GOT3 (cell line): ENCODE measurements around the gene RBBP8NL.
"Not testable (repeated sequence)": the region's sequence is repeated elsewhere in the genome, so short reads cannot be mapped to it uniquely, and the experiment has no call there.

ENCODE experiments used
- DNase-seq: peaks from one replicate; lab custom pipeline; 2025; ENCODE audit warnings: mixed read lengths; lab: John Stamatoyannopoulos, UW

Gene RBBP8NL

DNA sequence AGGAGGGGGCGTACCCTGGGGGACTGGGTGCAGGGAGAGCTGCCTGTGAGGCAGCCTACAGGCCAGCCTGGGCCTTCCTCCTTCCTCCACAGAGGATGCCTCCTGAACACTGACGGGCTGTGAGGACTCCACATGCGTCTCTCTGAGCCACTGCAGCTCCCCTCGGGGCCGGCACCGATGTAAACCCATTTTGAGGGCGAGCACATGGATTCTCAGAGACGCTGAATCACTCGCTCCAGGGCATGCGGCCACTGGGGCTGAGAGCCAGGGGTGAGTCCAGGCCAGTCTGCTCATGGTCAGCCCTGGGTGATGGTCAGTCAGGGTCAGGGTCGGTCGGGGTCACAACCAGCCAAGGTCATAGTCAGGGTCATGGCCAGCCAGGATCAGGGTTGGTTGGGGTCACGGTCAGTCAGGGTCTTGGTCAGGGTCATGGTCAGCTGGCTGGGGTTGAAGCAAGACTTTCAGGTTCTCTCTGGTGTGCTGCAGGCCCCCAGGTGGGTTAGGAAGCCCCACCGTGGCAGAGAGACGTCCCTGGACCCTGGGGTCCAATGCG is 14.7 kb upstream of the RBBP8NL start:
- DNase-seq: no peak

GRCh38 chr20:62439218-62439617 is 11.9 kb upstream of the RBBP8NL start:
- no peak for DNase-seq

GRCh38 chr20:62437927-62438326 is 10.6 kb upstream of the RBBP8NL start:
- DNase-seq: no peak

DNA sequence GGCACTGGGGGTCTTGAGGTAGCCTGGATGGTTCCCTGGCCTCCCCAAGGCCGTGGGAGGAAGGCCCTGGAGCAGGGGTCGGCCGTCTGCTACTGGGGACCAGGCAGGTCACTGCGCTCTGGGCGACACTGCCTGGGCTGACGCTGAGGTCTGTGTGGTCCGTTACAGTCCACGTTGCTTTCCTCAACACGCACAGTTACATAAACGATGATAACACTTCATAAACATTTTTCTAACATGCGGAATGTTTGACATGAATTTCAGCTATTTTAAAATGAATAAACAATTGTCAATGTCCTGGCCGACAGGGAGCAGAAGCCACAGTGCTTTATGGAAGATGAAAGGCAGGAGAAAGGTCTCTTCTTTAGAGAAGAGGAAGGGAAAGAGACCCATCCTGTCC is 10.2 kb upstream of the RBBP8NL start:
- no peak for DNase-seq

- no peak for DNase-seq
Observed at GRCh38 chr20:62436692-62437091, 9.4 kb upstream of the RBBP8NL start.

DNA sequence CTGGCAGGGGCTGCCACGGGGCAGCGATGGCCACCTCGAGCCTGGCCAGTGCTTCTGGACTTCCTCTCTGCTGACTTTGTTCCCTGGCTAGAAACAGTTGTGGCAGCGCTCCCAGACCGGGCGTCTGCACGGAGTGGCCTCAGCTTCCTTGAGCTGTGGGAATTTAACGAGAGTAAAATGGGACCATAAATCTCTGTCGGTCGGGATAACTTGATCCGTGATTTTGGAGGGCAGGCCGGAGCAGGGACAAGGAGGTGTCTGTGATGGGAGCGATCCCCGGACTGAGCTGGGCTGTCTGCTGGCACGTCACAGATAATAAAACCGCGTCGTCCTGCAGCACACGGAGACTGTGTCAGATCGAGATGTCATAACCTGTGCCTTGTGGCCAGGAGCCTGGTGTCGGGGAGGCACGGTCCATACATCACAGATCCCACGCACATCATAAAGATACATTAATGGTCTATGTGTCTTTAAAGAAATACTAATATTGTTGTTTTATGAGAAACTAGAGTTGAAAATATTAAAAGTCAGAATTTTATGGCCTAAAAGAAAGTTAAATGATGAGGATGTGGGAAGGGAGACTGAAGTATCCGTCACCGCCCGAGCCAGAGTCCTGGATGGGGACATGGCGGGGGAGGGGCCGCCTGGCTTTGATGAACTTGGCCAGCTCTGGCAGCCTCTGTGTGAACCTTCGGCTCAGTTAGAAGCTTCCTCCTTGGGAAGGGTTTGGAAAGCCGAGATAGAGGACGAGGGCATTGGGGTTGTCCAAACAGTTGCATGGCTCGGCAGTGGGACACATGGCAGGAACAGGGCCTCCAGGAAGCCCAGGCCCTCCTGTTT is 6.5 kb upstream of the RBBP8NL start:
- DNase-seq: no peak

DNA sequence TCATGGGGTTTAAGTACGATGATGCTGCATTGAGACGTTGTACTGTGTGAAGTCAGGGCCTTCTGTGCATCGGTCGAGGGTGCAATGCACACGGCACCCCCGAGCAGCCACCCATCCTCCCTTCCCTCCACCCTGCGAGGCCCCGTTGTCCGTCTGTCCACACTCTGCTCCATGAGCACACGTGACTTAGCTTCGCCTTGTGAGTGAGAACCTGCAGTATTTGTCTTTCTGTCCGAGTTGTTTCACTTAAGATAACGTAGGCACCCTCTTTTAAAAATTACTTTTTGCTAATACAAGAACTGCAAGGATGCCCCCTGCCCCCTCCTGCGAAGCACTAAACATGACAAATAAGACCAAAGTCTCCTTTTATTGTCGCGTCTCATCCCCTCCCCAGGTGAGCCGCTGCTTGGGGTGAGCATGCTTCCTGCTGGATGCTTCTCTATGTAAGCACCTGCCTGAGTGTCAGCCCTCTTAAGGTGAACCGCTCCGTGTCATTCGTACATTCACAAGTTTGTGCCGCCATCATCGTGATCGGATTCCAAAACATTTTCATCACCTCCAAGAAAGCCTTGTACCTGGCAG is 3.6 kb upstream of the RBBP8NL start:
- DNase-seq: no peak

DNA sequence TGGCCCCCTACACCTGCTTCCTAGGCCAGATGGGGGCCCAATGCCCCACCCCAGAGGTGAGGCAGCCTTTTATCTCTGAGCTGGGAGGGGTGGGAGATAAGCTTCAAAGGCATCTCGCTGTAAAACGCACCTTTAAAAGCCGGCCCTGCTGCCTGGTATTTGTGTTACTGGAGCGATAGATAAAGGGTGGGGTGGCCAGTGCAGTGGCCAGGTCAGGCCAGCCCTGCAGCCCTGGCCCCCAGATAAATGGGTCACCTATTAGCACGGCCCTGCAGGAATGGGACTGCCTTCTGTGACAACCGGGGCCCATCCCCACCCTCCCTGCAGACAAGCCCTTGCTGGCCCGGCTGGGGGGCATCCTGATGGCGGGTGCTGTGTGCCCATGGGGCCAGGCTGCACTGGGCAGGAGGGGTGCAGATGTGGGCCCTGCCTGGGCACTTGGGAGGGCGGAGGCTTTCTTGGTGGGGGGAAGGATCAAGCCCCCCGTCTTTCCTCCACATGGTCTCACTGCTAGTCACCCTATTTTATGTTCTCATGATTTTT is 3.0 kb upstream of the RBBP8NL start:
- DNase-seq: no peak

DNA sequence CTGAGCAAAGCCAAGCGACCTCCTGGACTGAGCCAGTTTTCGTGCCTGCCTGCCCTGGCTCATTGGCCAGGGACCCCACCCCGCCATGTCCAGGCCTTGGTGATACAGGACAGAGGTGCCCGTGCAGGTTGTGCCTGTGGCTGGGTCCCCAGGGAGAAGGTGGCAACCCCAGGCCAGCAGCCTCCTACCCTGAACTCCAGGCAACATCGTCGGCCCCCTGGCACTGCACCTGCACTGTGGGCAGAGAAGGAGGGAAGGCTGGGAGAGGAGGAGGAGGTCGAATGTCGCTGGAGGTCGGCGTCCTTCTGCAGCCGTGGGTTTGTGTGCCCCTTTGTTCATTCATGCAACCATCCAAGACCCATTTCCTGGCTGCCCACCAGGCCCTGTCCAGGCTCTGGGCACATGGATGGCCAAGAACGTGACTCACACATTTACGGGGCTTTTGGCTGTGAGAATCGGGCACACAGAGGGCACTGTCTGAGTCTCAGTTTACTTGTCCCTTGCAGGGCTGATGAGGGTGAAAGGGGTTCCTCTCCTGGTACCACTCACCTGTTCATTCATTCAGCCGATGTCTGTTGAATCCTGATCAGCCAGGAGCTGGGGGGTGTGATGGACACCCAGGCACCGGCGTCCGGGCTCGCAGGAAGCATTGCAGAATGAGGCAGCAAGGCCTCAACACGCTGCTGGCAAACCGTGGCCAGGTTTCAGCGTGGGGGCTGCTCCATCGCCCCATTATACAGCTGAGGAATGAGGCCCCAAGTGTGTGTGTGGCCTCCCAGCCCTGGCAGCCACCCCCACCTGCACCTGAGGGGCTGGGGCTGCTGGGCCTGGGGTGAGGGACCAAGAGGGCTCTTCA is 2.3 kb upstream of the RBBP8NL start:
- no peak for DNase-seq

GRCh38 chr20:62428396-62429295 is 1.3 kb upstream of the RBBP8NL start:
- no peak for DNase-seq

DNA sequence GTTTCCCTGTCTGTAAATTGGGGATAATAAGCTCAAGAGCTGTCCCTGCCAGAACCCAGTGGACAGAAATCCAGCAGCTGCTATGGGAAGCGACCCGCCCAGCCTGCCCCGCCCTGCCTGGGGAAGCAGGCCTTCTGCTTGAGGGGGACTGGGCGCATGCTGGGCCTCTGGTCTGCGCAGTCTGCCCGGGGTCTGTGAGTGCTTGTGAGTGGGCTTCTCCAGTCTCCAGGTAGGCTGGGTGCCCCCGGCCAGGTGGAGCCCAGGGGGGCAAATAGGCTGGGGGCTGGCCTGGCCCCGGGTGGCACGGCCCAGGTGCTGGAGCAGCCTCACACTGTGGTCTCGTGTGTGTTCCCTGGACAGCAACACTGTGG is 648 bp upstream of the RBBP8NL start:
- no peak for DNase-seq

DNA sequence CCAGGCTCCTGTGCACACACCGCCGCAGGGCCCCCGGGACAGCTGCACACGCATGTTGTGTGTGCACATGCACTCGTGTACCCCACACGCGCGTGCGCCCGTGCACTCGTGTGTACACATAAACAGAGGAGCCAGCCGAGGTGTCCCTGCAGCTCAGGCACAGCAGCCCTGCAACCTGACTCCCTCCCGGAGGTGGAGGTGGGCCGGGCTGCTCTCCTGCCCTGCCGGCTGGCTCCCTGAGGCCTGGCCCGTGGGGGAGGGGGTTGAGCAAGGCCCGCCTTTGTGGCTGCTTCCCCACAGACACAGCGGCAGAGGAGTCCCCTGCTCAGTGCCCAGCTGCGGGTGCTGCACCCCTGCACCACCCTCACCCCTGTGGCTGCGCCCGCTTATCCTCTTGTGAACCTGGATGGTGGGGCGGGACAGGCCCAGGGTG is 624 bp downstream of the RBBP8NL start:
- no peak for DNase-seq

- DNase-seq: not testable (repeated sequence)
Observed at GRCh38 chr20:62426059-62426348, 1.3 kb downstream of the RBBP8NL start.

DNA sequence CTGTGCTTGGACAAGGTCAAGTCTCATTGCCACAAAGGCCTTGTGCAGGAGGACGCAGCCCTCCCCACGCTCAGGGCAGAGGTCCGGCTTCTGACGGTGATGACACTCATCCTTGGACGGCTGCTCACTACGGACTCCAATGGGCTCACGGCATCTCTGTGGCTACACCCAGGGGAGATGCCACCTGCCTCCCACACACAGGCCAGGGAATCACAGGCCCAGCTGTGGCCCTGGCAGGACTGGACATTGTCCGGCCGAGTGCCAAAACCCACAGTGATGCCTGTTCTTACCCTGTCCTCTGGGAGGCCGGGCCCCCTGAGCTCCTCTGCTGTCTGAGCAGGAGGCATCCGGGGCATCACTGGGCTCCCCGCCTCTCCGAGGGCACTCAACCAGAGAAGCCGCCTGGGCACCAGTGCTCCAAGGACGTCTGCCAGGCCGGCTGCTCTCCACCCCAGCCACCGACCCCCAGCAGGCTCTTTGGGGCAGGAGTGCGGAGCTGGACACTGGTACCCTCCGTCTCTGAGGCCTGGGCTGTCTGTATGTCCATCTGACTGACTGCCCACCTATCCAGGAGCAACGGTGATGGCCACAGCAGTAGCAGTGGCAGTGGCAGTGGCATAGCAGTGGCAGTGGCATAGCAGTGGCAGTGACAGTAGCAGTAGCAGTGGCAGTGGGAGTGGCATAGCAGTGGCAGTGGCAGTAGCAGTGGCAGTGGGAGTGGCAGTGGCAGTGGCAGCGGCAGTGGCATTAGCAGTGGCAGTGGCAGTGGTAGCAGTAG is 1.9 kb downstream of the RBBP8NL start:
- DNase-seq: no peak

DNA sequence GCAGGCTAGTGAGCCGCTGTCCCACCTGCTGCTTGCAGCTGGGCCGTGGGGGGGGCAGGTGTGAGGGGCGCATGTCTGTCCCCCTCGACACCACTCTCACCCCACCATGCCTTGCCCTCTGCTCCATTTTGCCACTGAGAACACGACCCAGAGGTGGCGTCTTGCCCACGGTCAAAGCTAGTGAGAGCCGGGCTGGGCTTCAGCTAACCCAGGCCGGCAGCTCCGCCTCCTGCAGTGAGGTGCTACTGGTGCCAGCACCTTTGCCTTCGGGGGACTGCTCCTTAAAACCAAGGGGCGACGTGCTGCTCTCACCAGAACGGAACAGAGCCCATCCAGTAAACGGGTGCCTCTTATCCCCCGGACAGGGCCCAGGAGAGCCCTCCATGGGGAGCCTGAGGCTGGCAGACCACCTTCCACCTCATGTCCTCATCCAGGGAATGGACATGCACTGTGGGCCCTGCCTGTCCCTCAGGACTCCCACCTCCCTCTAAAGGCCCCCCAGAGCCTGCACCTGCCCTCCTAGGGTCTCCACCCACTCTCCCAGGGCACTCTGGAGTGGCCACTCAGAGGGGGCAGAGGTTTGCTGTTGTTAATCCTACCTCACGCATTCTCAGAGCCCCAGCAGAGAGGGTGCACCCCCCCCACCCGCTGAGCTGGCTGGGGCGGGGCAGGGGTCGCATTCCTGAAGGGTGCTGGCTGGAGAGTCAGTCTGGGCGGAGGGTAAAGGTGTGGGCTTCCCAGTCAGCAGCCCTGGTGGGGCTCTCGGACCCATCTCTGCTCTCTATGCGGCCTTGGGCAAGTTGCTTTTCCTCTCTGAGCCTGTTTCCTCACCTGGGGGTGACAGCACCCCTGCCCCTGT is 2.9 kb downstream of the RBBP8NL start:
- no peak for DNase-seq

GRCh38 chr20:62423326-62423706 is 4.0 kb downstream of the RBBP8NL start:
- DNase-seq: no peak

GRCh38 chr20:62422636-62423325 is 4.6 kb downstream of the RBBP8NL start:
- DNase-seq: no peak

DNA sequence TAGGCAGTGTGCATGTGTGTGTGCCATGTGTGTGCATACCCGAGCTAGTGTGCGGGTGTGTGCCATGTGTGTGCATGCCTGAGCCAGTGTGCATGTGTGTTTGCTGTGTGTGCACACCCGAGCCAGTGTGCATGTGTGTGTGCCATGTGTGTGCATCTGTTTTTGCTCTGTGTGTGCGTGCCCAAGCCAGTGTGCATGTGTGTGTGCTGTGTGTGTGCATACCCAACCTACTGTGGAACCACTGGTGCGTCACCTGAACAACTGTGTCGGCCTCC is 5.7 kb downstream of the RBBP8NL start:
- no peak for DNase-seq
